SHP77 (cell line): ENCODE results near the gene MPPED1.

ENCODE experiments used
- DNase-seq, 2 experiments: peaks; one replicate each; lab custom pipeline; 2025; lab: John Stamatoyannopoulos, UW

The MPPED1 gene

DNA sequence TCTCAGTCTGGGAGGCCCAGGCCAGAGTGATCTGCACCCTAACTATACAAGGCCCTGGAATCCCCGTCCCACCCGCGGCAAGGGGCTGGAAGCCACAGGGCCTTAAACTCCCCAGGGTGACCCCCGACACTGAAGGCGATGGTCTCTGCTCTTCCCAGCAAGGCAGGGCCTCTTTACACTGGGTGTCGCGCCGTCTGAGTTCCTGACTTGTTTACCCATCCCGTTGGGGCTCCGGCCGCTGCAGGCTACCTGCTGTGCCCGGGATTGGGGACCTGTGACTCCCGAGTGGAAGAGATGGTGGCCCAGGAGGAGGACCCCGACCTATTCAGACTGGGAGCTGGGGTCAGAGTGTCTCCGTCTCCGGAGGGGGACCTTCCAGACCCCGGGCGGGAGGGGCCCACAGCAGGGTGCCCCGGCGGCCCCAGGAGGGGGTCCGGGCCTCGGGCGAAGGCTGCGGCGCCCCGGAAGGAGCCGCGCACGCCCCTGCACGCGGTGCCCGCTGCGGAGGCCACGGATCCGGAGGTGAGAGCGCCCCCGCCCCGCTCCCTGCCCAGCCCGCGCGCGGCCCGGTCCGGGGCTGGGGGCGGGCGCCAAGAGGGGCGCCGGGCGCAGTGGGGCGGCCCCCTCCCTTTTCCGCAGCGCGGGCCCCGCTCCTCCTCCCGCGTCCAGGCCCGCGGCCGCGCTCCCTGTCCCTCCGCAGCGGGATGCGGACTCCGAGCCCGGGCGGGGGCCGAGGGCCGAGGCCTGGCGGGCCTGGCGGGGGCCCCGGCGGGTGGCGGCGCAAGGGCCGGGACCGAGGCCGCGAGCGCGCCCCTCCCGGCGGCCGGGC is 560 bp upstream of the MPPED1 start:
- DNase-seq, result no peak

DNA sequence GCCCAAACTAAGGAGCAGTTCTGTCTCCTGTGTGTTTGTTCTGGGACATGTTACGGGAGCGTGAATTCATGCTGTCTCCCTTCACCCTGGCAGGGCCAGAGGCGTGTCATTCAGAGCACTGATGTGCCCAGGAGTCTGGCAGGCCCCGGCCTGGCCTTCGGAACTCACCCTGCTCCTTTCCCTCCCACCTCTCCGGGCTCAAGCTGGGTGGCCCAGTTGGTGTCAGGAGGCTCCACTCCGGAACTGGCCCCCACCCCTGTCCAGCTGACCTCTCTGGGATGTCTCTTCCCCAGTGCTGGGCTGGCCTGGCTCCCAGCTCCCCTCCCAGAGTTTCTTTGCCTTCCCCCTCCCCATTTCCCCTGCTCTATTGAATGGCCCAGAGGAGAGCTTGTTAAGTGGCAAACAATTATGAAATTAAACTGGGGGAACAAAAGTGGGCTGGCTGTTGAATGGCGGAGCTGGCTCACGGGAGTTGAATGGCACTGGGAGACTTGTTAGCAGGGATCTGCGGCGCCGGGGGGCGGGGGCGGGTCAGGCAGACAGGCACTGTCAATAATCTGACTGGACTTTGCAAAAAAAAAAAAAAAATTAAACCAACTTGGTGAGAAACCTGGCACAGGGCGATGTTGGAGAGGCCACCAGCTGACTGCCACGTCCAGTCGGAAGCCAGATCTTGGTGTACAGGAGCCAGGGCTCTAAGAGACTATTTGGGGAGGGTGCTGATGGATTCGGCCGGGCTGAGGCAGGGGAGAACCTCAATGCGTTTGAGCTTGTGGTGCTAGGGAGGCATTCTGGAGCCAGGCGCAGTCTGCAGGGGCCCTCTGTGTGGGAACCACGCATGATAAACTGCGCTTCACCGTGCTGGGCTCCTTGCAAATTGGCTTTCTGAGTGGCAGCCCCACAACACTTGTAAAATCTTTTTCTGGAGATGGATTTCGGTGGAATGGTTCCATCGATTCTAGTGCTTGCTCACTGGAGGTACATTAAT is 1.3 kb downstream of the MPPED1 start:
- no peak for DNase-seq

DNA sequence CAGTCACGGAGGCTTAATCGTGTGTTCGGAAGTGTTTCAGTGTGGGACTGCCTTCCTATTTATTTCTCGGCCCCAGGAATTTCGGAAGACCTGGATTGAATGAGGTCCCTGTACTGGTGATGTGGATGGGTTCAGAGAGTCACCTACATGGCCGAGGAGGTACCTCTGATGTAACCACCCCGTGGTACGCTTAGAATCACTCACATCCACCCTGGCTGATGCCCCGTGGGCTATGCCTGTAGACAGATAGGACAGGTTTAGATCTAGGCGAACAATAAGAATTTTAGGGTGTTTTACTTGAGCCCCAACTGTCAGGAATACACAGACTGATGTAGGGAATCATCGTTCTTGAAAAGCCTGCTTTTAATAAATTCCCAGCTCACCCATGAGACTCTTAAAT is 2.0 kb downstream of the MPPED1 start:
- DNase-seq, result no peak

DNA sequence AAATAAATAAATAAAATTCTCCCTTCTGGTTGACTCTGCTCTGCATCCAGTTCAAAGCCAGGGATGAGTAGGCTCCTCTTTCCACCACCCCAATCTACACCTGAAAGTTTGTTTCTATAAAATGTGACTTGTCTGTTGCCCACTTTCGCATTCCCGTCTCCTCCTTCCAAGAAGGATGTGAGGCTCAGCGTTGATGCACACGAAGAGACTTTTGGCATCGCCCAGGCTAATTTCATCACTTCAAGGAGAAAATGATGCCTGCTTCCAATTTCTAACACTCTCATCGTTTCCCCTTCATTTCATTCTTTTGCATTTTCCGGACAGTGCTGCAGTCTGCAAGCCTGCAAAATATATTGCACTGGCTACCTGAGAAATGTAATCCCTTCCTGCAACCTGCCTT is 3.9 kb downstream of the MPPED1 start:
- DNase-seq, result no peak

DNA sequence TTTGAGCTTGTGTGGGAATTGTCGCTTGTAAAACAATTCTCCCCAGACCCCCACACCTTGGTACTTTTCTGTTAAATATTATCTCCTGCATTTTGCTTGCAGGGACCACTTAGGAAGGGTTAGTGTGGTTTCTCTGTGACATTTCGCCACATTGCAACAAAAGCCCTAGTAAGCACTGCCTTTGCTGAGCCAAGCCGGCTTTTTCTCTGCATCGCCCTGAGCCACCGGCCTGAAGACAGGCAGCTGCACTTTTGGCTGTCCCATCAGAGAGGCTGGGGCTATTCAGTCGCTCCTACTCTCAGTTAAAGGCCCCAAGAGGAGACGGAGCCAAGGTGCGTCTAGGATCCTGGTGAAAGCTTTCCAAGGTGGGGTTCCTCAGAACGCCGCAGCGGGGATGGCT is 5.7 kb downstream of the MPPED1 start:
- DNase-seq, result no peak

DNA sequence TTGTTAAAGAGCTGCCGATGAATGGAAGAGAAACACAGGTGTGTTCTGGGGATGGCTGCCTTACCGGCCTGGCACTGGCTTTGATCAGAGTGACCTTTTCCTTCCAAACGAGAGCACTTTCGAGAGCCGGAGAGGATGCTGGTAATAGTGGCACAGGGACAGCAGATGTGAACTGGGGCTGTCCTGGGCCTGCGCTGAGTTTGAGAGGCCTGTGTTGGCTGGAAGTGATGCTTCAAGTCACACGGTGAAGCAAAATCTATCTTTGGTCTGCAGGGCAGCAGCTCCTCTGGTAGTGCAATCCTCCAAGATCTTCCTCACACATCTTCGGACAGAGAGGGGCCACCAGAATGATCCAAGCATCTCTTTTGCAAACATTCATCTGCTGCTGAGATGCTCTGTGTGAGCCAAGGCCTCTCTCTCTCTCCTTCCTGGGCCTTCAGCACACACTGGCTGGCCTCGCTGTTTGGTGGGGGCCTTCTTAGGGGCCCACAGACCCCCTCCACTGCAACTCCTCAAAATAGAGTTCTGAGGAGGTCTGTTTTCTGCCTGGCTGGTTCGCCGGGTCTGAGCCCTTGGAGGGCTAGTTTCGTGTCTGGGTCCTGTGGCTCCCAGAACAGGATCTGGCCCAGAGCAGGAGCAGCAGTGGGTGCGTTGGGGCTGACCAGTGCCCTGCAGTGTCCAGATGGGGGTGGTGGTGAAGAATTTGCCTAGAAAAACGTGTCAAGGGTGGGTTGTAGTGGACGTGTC is 6.4 kb downstream of the MPPED1 start:
- DNase-seq, result no peak

DNA sequence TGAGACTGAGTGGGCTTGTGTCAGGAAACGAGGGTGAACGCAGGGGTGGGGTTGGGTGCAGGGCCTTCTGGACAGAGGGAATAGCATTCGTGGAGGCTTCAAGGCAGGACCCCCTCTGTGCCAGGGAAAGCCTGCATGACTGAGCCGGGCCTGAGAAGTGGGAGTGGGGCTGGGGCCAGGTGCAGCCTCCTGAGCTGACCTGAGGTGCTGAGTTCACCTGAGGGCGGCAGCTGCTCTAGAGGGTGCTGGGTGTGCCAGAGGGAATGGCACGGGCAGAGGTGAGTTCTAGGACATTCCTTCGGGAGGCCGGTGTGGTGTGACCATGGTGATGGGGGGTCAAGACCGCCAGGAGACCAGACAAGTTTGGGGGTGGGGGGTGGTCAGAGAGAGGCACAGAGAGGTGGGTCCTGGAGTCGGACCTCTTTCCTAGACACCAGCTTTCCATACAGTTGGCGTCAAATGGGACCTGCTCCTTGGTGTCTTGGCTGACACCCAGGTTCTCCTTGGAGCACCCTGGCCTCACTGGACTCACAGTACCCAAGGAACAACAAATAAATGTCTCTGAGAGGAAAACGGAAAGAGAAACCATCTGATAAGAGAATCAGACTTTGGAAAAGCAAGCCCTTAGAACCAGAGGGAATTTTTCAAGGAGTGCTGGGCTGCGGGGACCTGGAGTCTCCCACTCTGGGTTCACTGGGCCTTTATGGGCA is 7.7 kb downstream of the MPPED1 start:
- DNase-seq, result no peak

DNA sequence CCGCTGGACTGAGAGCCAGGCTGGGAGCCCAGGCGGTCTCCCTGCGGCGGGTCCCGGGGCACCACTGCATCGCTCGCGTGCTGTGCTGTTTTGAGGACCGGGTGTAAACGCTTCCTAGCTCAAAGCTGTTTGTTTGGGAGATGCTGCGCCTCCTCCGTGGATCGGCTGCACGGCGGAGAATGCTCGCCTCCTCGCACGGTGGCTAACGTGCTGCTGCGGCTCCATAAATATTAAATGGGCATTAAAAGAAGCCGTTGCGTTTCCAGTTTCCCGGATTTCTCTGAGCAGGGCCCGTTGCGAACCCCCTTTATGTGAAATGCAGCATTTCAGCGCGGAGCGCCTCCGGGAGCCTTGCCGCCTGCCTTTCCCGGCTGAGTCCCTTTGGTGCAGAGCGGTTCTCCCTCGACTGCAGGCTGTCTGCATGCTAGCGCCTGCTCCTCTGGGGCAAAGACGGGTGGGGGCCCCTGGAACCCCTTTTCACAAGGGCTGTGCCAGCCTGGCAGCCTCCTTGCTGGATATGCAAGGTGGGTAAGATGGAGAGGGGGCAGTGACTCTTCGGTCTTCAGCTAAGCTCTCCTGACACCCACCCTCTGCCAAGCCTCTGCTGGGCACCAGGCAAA is 9.3 kb downstream of the MPPED1 start:
- DNase-seq, result no peak

DNA sequence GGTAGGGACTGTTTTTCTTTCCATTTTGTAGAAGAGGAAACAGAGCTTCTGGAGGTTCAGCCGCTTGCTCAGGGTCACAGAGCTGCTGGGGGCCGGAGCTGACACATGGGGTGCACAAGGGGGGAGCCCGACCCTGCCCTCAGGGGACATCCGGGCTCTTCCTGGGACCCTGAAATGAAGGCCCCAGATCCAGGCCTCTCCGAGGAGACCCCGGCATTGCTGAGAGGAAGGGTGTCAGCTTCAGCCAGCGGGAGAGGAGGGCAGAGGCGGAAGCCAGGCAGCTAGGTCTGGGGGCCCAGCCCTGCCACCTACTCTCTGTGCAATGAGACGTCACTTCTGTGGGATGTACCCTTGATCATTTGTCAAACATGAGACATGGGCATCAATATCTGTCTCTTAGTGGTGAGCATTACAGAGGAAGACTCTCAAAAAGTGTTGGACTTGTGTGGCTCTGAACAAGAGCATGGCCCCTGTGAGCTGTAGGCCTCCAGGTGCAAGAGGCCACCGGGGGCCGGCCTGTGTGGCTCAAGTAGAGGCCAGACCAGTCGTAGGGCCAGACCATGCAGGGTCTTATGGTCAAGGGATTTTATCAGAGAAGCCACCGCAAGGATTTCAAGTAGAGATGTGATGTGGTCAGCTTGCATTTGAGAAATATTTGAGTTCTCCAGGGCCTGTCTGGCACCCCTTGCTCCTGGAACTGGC is 10.3 kb downstream of the MPPED1 start:
- no peak for DNase-seq

DNA sequence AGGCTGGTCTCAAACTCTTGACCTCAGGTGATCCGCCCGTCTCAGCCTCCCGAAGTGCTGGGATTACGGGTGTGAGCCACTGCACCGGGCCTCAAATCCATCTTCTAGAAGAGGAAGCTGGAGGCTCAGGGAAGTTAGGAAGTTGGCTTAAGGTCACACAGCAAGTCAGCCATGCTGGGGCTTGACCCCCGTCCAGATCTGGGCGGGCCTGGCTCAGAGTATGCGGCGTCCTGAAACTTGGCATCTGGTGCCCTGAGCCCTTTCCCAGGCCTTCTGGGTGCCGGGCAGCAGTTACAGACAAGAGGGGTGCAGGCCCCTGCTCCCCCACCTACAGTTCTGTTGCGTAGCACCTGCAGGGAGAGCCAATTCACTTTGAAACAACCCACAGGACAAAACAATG is 11.2 kb downstream of the MPPED1 start:
- no peak for DNase-seq

DNA sequence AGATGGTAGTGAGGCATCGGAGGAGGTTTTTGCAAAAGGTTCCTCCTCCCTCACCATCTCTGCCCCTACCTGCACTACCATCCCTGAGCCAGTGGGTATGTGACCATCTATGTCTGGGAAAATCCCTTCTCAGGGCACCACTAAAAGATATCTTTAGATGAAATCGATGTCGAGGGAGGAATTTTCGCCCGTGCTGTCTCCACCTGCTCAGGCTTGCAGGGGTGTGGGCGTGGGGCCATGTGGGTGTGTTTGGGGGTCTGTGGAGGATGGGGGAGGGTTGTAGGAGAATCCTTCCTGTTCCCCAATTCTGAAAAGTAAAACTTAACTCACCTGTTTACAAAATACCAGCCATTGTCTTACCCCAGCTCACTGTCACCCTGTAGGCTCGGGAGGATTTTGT is 12.4 kb downstream of the MPPED1 start:
- no peak for DNase-seq

DNA sequence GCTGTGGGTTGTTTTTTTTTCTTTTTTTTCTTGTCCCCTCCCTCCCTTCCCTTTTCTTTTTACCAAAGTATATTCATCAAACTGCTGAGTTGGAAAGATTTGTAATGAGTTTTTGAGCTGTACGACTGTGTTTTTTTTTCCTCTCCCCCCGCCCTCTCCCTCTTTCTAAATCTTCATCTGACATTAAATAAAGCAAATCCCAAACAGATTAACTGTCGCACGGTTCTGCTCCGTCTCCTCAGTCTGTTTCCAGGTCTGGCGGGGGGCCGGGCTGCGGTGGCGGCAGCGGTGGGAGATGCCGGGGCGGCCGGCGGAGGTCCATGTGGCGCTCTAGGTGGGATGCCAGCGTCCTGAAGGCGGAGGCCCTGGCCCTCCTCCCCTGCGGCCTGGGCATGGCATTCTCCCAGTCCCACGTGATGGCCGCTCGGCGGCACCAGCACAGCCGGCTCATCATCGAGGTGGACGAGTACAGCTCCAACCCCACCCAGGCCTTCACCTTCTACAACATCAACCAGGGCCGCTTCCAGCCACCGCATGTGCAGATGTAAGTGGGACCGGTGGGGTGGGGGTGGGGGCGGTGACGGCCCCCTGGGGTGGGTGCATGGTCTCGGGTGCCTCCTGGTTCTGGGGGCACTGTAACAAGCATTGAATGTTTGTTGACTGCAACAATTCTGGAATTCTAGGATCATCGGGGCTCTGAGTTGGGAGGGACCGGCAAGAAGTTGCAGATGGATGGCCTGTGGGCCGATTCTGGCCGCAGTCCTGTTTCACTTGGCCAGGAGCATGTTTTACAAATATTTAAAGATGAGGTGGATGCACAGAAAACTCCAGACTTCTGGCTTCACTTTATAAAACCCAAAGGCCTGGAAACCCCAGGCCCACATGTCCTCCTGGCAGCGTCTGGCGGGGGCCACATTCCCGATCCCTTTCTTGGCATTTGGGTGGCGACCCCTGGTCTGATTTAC is 13.1 kb downstream of the MPPED1 start:
- DNase-seq, result no peak

DNA sequence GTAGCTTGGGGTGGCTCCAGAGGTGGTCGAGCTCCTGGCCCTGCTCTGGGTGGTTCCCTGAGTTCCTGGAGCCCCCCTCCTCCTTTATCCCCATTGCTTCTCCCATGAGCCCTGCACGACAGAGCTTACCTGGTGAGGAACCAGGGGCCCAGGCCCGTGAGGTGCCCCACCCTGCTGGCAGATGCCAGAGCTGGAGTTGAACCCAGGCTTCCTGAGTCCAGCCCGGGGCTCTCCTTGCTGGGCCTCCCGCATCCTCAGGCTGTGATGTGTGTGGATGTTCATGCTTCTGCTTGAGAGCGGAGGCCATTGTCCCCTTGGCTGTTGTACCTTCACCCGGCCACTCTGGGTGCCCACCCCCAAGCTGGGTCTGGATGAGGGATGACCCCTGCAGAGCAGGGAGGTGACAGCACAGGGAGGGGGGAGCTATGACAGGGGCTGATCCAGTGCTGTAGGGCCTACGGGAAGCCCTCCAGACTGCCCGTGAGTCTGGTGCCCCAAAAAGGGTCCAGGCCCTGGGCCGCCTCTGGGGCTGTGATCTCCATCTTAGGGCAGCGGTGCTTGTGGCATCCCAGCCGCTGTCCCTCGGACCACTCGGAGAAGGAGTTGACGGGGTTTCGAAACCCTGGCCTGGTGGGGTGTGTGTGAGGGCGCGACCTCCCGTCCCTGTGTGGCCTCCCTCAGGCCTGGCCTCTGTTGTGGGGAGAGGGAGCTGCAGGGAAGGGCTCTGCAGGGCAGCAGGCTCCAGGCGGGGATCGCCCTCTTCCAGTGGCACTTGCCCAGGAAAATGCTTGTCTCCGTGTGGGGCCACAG is 14.4 kb downstream of the MPPED1 start:
- DNase-seq, result no peak

DNA sequence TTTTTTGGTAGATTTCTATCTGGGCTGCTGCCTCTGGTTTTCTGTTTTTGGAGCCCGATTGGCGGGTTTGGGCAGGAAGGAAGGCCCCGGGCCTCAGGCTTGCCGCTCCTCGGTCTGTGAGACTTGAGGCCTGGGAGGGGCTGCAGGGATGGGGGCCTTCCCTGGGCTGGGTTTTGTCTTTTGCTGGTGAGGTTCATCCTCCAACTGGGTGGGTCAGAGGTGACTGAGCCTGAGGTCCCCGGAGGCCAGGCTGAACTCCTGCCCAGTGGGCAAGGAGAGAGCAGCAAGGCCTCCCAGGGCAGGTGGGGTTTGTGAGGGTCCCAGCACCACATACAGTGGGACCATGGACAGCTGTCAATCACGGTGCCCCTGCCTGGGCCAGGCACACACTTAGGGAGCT is 15.0 kb downstream of the MPPED1 start:
- no peak for DNase-seq

DNA sequence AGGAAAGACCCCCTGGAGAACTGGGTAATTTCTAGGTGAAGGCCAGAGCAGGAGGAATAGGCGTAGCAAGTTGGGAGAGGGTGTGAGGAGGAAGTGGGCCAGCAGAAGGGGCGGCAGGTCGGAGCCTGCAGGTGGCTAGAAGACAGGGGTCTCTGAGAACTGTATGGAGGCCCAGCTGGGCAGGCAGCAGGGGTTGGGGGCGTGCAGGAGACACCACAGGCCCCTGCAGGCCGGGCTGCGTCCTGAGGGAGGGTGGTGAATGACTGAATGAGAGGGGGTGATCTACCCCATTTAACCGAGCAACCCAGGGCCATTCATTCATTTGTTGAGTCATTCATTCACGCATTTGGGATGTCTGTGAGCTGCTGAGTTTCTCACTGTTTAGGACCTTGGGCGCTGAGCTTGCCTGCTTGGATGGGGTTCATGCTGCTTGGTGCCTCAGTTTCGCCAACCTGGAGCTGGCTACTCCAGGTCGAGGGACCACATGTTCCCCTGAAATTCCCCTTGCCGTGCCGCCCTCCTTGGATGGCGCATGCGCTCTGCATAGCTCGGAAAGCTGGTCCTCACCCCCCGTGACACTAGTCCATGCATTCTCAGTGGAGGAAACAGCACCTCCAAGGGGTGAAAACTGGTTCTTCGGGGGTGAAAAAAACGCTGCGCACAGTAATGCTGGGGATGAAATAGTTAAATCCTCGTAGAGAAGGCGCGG is 15.6 kb downstream of the MPPED1 start:
- DNase-seq, result no peak

DNA sequence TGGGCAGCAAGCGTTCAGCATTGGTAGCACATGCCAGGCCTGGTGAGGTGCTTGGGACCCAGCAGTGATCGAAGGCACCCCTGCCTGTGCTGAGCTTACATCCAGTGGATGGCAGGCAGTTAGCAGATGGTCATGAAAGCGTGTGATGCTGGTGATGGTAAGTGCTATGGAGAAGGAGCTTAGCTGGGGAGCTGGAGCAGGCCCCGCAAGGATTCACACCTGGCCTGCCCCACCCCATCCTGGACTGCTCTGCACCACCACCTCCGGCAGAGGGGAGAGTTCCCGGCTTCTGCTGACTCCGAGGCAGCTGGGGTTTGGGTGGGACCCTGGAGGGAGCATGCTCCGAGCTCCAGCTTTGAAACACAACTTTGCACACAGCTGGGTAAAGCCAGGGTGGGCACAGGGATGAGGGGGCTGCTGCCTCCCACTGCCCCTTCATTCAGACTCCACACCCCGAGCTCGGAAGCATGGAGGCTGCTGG is 16.2 kb downstream of the MPPED1 start:
- no peak for DNase-seq

DNA sequence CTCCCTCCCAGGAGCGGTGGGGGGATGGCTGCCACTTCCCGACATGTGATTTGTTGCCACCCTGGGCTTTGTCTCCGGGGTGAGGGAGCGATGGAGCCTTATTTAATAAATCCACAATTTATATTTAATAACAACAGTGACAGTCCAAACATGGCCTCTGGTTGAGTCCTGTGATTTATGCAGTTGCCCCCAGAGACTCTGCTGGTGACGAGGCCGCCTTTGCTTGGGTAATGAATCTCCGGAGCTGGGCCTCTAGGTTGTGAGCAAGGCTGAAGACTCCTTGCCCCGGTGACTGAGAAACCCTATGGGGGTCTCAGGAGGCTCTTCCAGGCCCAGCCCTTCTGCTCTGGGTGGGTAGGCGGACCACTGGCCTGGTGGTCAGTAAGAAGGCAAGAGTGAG is 16.7 kb downstream of the MPPED1 start:
- no peak for DNase-seq

DNA sequence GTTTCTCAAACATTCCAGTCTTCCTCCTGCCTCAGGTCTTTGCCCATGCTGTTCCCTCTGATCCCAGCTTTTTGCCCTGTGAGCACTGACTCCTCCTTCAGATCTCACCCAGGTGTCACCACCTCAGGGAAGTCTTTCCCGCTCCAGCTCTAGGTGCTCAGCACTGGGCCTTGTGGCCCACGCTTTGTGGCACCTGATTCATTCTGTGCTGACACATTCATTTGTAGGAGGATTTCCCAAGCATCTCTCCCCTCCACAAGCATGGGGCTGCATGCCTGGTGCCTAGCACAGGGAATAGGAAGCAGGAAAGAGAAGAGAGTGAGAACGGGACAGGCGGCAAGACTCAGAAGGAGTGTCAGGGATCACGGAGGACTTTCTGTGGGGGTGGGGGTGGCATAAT is 17.6 kb downstream of the MPPED1 start:
- no peak for DNase-seq
